ENCODE data around the gene TAF11L6. TPM values are rescaled to one million over a fixed set of nuclear protein-coding genes. Genes with fewer than 3 reads are reported as not detected.
"Not testable (repeated sequence)": the region's sequence is repeated elsewhere in the genome, so short reads cannot be mapped to it uniquely, and the experiment has no call there.

TAF11L6 gene
- total RNA-seq (ENCODE audit: low replicate concordance) = not detected in 2 replicates

DNA sequence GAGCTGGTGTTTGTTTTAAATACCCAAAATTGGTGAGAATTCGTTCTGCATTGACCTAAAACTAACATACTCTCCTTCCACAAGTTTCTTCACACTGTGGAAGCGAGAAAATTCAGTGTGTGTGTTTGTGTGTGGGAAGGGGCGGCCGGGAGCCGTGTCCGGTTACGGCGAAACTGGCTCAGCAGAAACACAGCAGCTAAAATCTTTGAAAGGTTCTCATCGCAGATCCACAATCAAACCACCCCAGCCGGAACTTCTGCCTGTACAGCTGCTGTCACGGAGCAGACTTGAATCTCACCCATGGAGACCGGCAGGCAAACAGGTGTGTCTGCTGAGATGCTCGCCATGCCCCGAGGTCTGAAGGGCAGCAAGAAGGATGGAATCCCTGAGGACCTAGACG is at the start of gene TAF11L6:
Gene TAF11L6 (plus strand): TSS at position 301 of the 400 bp plus-strand sequence.
- H3K4me3 ChIP-seq (ENCODE audit: low read depth, low read length); DNase-seq (ENCODE audit: low read depth): not testable (repeated sequence)

GRCh38 chr5:17481378-17481777 is 47.1 kb upstream of the TAF11L6 start:
- no peak overlapping the region for H3K4me3 ChIP-seq (ENCODE audit: low read depth, low read length)
- DNase-seq (ENCODE audit: low read depth) = no peak
- TF ChIP-seq, protein P1, sequence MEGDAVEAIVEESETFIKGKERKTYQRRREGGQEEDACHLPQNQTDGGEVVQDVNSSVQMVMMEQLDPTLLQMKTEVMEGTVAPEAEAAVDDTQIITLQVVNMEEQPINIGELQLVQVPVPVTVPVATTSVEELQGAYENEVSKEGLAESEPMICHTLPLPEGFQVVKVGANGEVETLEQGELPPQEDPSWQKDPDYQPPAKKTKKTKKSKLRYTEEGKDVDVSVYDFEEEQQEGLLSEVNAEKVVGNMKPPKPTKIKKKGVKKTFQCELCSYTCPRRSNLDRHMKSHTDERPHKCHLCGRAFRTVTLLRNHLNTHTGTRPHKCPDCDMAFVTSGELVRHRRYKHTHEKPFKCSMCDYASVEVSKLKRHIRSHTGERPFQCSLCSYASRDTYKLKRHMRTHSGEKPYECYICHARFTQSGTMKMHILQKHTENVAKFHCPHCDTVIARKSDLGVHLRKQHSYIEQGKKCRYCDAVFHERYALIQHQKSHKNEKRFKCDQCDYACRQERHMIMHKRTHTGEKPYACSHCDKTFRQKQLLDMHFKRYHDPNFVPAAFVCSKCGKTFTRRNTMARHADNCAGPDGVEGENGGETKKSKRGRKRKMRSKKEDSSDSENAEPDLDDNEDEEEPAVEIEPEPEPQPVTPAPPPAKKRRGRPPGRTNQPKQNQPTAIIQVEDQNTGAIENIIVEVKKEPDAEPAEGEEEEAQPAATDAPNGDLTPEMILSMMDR (IDR thresholded peaks at IDR 0.05; ENCODE audit: insufficient read depth, low read length) = no peak

DNA sequence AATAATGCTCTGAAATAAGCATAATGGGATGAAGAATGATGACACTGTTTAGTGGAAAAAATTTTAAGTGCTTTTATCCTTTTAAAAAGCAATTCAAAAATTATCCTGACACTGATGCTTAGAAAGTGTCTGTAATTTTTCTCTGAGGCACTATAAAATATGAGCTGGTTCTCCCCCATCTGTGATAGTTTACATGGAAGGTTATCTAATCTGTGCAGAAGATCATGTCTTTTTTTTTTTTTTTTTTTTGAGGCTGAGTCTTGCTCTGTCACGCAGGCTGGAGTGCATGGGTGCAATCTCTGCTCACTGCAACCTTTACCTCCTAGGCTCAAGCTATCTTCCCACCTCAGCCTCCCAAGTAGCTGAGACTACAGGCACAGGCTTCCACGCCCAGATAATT is 45.7 kb upstream of the TAF11L6 start:
- H3K4me3 ChIP-seq (ENCODE audit: low read depth, low read length) = no peak overlapping the region
- TF ChIP-seq, protein P1 (IDR thresholded peaks at IDR 0.05; ENCODE audit: insufficient read depth, low read length) = no peak
- no peak for DNase-seq (ENCODE audit: low read depth)

GRCh38 chr5:17486464-17487173 is 41.9 kb upstream of the TAF11L6 start:
- not testable (repeated sequence) for H3K4me3 ChIP-seq (ENCODE audit: low read depth, low read length); DNase-seq (ENCODE audit: low read depth)

DNA sequence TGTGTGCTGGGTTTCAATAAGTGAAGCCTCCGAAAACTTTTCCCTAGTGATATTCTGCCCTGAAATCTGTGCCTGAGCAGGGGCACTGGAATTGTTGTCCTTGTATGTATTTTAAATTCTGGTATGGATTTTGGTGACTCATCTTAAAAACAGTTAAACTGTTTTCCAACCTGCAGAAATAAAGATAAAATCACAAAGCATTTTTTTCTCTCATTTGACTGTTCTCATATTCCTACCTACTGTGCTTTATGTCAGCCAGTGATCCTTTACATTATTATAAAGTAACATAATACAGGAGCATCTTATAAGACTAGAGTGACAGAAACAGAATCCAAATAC is 41.3 kb upstream of the TAF11L6 start:
- TF ChIP-seq, protein P1 (IDR thresholded peaks at IDR 0.05; ENCODE audit: insufficient read depth, low read length) = no peak
- no peak overlapping the region for H3K4me3 ChIP-seq (ENCODE audit: low read depth, low read length)
- no peak for DNase-seq (ENCODE audit: low read depth)

- DNase-seq (ENCODE audit: low read depth); H3K4me3 ChIP-seq (ENCODE audit: low read depth, low read length): not testable (repeated sequence)
Measured at GRCh38 chr5:17491257-17491656, 37.2 kb upstream of the TAF11L6 start.

DNA sequence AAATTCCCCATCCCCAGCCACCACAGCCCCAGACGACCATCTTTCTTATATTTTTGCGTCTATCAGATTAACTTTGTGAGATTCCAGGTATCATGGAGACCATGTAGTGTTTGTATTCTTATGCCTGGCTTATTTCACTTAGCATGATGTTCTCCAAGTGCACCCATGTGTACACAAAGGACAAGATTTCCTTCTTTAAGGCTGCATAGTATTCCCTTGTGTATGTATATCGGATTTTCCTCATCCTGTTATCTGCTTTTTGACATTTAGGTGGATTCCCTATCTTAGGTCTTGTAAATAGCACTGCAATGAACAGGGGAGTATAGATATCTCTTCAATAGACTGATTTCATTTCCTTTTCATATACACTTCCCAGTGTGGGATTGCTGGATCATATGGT is 35.7 kb upstream of the TAF11L6 start:
- H3K4me3 ChIP-seq (ENCODE audit: low read depth, low read length) = no peak overlapping the region
- TF ChIP-seq, protein P1 (IDR thresholded peaks at IDR 0.05; ENCODE audit: insufficient read depth, low read length) = no peak
- no peak for DNase-seq (ENCODE audit: low read depth)

DNA sequence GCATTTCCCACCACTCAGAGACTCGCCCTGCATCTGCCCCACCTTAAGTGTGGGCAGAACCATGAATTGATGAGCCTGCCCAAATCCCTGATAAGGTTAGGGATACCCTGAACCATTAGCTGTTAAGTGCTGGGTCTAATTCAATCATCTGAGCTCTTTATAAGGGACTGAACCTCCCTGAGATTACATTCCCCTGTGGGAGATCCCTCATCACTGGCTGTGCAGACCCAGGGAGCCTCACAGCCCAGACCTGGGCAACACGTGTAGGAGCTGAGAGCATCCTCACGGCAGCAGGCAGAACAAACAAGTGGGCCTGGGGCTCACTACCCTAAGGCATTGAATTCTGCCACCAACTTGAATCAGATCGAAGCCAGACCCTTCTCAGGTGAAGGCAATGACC is 31.0 kb upstream of the TAF11L6 start:
- no peak overlapping the region for H3K4me3 ChIP-seq (ENCODE audit: low read depth, low read length)
- TF ChIP-seq, protein P1 (IDR thresholded peaks at IDR 0.05; ENCODE audit: insufficient read depth, low read length) = no peak
- no peak for DNase-seq (ENCODE audit: low read depth)

GRCh38 chr5:17497931-17498330 is 30.5 kb upstream of the TAF11L6 start, which contains the start of gene TAF11L2:
TAF11L2 (plus strand) TSS chr5:17498231.
- not testable (repeated sequence) for DNase-seq (ENCODE audit: low read depth); H3K4me3 ChIP-seq (ENCODE audit: low read depth, low read length)
